DMS79 (cell line): ENCODE results near the gene AUP1.

Experiments used
- DNase-seq: peaks from one replicate; lab custom pipeline; 2025; lab: John Stamatoyannopoulos, UW

AUP1 gene

DNA sequence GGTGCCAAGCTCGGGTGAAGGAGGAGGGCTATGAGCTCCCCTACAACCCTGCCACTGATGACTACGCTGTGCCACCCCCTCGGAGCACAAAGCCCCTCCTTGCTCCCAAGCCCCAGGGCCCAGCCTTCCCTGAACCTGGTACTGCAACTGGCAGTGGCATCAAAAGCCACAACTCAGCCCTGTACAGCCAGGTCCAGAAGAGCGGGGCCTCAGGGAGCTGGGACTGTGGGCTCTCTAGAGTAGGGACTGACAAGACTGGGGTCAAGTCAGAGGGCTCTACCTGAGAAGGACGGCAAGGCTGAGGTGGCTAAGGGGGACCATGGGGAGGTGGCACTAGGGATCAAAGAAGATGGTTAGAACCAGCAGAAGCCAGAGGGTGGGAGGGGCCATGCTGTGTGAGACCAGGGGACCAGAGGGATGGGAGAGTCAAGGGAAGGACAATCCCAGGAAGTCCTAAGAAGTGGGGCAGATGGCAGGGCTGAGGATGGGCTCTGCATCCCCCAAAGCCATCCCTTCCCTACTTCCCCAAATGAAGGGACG lies 27.4 kb upstream of the AUP1 start:
- DNase-seq = no peak

DNA sequence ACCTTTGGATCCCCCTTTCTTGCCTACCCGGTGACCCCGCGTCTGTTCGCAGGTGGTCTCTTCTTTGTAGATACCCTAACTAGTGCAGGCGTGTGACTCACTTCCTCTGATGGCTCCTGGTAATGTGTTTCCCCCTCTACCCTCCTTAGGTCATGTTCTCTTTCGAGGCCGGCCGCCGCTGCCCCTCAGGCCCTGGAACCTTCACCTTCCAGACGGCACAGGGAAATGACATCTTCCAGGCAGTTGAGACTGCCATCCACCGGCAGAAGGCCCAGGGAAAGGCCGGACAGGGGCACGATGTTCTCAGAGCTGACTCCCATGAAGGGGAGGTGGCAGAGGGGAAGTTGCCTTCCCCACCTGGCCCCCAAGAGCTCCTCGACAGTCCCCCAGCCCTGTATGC lies 26.7 kb upstream of the AUP1 start:
- no peak for DNase-seq

DNA sequence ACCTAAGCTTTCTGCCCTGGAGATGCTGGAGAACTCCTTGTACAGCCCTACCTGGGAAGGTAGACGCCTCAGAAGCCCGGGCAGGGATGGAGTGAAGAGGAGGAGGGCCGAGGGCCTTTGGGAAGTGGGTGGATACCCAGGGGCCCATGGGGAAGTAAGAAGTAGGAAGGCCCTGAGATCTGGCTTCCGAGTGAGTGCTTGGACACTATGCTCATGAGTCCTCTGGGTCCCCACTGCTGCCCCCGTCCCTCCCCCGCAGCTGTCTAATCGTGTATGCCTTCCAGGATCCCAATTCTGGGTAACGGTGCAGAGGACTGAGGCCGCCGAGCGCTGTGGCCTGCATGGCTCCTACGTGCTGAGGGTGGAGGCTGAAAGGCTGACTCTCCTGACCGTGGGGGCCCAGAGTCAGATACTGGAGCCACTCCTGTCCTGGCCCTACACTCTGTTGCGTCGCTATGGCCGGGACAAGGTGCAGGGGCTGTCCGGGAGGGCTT lies 26.2 kb upstream of the AUP1 start:
- no peak for DNase-seq

DNA sequence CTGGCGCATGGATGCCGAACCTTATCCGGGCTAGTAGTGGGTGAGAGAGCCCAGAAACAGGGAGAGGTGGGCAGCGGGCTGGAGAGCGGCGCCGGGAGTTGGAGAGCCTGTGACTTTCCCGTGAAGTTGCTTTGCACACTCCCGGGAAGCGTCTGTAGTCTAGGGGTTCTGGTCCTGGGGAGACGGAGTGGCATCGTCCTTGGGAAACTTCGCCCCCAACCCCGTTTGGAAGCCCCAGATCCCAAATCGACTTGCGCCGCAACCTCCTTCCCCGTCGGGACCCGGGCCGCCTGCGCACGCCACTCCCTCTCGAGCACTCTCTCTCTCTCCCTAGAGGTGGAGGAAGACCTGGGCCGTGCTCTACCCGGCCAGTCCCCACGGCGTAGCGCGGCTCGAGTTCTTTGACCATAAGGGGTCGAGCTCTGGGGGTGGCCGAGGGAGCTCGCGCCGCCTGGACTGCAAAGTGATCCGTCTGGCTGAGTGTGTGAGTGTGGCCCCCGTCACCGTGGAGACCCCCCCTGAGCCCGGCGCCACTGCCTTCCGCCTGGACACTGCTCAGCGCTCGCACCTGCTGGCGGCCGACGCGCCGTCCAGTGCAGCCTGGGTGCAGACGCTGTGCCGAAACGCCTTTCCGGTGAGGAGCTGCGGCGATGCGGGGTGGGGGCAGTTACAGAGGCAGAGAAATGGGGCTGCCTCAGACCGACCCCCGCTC lies 25.5 kb upstream of the AUP1 start:
- DNase-seq = no peak

DNA sequence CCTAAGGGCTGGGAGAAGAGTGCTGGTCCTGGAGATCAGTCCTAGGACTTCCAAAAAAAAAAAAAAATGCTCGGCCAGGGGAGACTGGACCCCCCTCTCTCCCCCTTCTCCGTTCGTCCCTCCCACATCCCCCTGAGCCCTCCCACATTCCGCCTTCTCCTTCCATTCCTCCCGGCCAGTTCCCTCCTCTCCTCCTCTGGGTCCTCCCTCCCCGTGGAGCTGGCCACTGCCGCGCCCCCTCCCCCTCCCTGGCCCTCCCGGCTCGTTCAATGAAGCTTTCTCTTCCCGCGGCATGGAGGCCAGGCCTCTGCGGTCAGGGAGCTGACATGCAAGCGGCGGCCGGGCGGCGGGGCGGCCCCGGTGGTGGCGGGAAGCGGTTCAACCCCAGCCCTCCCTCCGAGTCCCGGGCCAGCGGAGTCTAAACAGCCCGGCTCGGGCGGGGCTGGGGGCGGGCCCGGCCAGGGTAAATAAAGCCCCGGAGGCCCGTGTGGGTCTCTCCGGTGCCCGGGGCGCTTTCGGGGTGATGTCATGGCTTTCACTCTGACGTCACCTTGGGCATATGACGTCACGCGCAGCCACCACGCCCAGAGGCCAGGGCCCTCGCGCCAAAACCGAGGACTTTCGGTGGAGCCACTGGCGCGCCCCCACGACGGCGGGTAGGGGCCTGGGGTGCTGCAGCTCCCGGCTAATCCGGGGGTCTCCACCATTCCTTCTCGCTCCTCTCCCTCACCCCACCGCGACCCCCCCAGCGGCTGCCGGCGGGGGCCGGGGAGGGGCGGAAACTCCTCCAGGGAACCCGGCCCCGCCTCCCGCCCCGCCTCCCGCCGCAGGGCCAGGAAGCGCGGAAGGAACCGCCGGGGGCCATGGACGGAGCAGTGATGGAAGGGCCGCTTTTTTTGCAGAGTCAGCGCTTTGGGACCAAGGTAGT lies 24.6 kb upstream of the AUP1 start, which contains the start of the genes DOK1 and LOXL3:
TSS of gene DOK1 (plus strand) at position 829 of the 928 bp plus-strand sequence. CDS start at position 864, 35 bp downstream.
TSS of gene LOXL3 (minus strand) at position 51 of the 928 bp plus-strand sequence. CDS start 1,308 bp downstream, outside the sequence.
- DNase-seq = peak; percentile 52

DNA sequence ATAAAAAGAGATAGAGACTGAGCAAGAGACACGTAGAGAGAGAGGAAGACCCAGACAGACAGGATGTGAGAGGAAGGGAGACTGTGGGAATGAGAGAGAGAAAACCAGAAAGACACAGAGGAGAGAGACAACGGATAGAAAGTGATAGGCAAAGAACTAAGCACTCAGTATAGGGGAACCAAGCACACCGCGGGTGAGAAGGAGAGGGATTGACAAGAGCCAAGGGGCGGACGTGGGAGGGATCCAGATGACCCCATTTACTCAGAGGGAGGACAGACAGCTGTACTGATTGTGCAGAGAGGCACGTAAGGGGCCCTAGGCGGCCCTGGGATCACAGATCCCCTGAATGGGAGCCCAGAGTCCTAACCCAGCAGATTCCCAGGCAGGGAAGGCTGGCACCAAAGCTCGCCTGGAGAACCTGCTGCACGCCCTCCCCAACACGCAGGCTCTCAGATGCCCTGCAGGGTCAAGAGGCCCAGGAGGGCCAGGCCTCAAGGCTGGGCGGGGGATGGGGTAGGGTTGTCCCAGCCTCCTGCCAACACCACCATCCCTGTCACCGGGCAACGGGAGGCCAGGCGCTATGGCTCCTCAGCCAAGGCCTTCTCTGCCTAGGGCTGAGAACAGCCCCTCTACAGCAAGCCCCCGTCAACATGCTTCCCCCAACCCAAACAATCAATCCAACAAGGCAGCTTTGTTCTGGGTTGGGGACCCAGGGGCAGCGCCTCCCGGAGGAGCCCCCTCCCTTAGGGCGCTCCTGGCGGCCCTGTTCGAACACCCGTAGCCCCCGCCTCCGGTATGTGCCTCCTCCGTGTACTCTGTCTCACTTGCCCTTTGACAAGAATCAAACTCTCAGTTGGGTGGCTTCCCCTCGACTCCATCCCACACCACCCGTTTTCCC lies 23.7 kb upstream of the AUP1 start:
- no peak for DNase-seq

DNA sequence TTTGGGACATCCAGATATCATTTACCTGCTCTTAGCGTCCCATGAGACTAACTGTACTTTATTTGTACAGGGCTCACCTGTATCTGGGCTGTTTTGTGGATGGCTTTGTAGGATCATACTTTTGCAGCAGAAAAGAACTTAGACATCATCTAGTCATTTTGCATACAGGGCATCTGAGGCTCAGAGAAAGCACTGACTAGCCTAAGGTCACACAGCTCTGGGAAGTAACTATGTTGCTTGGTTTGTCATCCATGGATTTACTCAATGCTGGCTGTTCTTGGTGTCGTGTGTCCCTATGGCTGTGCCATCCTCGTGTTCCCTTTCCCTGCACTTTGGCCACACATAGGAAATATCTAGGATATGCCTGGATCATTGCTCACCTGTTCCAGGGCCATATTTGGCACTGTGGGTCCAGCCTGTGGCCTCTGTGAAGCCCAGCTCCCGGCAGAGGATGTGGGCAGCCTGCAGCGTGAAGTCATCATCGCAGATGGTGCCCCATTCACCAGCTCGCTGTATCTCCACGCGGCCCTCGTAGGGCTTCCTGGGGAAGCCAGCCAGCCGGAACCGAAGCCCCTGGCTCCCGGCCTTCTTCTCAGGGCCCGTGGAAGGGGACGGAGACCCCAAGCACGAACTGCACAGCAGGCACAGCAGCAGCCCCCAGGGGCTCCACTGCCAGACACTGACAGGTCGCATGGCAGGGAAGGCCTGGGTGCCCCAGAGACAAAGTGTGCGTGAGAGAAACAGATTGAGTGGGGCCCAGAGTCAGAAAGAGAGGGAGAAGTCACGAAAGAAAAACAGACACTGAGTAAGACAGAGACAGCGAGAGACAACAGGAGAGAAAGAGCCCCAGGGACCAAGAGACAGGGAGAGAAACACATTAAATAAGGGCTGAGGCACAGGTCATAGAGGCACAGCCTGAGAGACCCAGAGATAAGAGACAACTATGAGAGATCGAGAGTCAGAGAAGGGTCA lies 22.7 kb upstream of the AUP1 start:
- DNase-seq = no peak

DNA sequence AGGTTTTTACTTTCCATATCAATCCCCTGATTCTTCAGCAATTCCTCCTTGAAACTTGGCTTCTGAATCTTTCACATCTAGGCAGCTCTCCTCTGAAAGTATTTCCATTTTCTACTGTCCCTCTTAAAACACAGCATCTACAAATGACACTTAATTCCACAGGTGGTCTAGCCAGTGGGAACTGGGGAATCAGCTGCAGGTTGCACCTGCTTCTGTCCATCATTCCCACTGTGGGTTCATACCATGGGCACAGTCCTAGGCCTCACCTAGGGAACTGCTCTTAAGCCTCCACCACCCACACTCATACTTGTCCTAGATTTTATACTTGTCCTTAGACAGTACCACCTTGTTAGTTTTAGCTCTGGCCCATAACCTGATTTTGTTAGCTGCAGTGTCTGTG lies 22.0 kb upstream of the AUP1 start:
- no peak for DNase-seq

DNA sequence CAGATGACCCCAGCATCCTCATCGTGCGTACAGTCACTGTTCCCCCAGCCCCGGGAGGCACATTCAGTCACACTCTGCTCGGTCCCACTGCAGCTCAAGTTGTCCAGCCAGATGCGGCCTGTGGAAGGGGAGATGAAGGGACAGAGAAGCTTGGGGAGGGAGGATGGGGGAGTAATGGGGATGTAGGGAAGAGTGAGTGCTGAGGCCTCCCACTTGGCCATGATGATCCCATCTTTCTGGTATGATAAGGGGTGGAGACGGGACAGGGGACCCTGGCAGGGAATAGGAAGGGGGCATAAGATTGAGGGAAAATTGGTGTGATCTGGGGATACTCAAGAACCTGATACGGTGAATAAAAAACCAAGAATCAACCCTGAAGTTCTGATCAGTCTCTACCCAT lies 20.7 kb upstream of the AUP1 start:
- no peak for DNase-seq

DNA sequence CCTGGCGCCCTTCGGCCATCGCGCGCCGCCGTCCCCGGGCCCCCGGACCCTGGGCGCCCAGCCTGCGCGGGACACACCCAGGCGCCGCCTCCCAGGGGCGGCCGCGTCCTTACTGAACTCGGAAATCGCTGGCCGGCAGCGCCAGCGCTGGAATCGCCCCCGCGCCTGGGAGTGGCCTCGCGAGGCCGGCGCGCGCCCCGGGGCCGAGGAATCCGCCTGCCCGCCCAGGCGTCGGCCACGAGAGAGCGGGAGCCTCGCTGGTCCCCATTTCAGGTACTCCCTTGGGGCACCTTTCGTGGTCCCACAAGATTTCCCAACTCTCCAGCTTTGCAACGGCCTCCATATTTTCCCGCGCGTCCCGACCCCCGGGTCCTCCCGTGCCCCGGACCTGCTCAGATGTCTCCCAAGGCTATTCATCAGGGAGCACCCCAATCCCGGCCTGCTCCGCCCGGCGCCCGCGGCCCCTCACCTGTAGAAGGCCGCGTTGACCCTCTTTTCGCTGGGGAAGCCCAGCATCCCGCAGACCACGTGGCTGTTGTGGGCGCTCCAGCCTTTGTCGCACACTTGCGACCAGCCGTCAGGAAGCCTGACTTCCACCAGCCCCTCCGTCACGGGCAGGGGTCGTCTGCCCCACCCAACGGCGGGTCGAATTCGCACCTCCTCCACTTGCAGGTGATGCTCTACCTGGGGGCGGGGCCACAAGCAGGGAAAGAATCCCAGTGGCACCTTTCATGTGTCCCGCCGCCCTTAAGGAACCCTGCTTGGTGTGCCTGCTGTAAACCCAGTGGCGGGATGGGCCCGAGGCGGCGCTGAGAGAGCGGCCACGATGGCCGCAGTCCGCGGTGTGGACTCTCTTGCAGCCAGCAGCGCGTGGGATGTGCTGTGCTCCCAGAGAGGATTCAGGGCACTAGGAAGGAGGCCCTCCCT lies 19.7 kb upstream of the AUP1 start:
- peak; percentile 48 for DNase-seq

DNA sequence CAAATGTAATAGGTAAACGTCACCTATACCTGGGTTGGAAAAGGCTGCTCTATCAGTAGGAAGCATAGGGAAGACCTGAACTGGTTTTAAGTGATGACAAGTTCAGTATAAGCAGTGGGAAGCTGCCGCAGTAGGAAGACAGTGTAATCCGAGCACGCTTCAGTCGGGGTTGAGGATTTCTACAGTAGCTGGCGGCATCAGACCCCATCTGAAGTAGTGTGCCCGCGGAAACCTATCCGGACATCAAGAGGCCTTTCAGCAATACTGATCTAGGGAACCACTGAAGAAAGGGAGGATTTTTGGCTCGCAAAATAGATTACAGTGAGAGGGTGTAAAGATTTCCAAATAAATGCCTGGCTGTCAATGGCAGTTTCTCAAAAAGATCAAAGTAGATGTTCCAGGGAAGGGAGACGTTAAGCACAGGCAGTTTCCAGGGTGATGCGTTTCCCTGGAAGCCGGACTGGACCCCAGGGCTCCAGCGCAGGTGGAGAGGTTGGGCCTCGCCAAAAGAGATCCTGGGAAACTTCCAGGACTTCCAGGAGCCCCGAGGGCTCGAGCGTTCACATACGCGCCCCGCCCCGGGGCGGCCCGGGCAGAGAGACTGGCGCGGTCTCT lies 18.9 kb upstream of the AUP1 start:
- DNase-seq = peak; percentile 23

DNA sequence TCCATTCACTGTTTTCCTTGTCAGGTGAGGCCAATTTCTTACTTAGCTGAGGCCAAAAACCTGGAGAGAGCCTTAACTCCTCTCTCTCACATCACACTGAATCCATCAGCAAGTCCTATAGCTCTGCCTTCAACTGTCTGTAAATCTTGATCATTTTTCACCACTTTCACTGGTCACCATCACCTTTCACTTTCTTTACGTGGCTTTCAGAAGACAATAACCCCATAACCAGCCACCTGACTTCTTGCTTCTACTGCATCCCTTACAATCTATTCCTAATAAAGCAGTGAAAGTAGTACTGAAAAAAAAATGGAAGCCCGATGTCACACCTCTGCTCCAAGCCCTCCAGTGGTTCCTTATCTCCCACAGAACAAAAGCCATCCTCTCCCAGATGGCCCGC lies 16.5 kb upstream of the AUP1 start:
- no peak for DNase-seq

DNA sequence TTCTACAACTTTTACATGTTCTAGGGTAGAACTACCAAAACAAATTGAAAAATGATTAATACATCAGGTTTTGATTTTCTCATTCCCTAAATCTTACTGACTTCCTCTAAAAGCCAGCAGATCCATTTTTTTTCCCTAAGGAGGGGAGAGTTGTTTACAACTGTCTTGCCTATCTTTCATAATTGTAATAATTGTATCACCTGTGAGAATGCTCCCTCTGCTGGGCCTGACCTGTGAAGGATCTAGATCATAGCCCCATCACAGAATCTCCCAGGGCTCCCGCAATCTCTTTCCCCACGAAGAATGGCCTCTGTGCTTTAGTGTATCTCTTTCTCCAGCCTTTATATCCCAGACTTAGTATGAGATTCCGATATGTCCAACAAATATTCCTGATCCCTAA lies 15.1 kb upstream of the AUP1 start:
- DNase-seq = peak; percentile 26

DNA sequence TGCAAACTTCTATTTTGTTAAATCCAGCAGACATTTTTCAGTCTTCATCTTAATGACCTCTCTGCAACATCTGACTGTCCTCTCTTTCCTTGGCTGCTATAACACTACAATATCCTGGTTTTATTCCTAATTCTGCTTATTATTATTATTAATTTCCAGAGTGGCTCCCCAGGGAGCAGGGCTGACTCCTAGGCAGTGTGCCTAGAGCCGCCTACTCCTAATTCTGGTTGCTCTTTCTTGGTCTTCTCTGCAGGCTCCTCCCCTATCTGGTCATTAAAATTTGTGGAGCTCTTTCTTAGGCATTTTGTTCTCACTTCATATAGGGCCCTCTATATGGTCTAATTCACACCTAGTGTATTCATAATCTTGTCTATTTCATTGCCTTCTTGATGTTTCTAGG lies 13.5 kb upstream of the AUP1 start:
- no peak for DNase-seq

DNA sequence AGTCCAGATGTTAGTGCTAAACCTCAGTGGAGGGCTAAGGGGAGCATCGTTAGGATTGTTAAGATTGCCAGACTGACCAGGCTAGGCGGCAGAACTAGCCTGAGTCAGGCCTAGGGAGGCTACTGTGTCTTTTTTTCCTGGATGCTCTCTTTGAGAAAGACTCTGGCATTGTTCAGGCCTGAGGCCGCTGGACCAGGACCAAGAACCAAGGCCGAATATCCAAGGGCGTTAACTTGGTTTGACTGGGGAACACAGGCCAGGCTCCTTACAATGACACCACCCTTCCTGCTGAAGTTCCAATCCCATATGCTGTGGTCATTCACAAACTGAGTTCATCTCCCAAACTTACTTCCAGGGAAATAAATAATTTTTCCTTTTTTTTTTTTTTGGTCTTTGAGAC lies 10.8 kb upstream of the AUP1 start:
- DNase-seq = no peak

DNA sequence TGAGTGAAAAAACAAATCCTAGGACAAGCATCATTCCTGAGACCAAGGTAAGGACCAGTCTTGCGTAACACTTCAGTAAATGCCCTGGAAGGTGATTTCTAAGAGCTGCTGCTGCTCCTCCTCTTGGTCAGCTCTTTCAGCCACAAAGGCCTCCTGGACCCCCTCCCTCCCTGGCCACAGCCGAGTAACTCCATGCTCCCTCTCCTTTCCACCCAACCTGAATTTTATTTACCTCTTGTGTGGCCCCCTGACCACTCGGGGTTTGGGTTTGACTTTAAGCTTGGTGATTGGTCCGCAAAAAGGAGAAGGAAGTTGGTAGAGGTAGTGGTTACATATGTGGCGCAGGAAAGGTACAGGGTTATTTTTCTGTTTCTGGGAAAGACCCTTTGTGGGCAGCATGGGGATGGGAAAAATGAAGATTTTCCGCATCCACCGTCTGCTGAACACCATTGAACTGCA lies 9.4 kb upstream of the AUP1 start:
- DNase-seq = no peak

DNA sequence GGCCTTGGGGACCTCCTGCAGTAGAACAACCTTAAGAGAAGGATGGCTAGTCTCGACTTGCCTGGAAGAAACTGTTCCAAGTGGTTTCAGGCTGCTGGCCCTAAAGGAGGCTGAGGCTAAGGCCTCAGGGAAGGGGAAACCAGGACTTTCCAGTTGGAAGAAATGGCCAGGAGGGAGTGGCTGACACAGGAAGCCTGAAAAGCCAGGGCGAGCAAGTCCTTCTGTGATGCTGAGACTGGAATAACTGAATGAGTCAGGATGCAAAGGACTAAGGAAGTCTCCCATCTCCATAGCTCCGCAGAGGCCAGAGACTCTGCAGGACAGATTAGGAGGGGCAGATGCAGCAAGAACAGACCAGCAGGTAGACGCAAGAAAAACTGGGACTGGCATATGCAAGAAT lies 7.6 kb upstream of the AUP1 start:
- no peak for DNase-seq

DNA sequence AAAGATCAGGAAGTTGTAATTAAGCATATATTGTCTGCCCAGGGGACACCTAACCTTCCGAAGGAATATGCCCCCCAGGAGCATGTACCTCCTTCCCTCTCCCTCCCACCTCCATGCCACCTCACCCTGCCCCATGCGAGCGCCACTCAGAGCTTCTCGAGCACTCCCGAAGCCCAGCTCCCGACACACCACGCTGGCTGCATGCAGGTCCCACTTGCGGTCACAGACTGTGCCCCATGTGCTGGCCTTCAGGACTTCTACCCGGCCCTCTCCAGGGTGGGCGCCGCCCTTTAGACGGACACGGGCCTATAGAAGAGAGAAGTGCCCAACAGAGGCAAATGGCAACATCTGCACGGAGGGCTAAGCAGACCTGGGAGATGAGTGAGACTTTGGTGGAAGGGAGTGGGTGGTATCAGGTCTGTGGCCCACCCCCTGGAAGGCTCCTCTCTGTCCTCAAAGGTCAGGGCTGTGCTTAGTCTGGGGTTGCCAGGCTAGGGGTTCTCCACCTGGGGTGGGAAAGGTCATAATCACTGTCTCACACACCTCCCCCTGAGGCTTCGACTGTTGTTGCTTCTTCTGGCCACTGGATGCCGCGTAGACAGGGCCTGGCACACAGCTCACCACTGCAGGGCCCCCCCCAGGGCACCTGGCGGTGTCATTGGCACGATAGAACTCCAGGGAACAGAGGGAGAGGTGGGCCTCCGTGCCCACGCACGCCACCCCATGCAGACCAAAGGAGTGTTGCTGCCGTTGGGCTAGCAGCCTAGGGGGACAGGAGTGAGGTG lies 6.9 kb upstream of the AUP1 start:
- no peak for DNase-seq
